GM10847 (cell line): ENCODE results near the gene TBCCD1.

Experiments used
- POLR2A ChIP-seq: IDR thresholded peaks from 2 replicates; pipeline ENCODE4 v1.6.1; 2011; ENCODE audit not compliant: insufficient read length; ENCODE audit errors: extremely low read depth

The TBCCD1 gene

GRCh38 chr3:186580785-186581184, 13.6 kb upstream of the TBCCD1 start:
- no peak for TF ChIP-seq POLR2A

DNA sequence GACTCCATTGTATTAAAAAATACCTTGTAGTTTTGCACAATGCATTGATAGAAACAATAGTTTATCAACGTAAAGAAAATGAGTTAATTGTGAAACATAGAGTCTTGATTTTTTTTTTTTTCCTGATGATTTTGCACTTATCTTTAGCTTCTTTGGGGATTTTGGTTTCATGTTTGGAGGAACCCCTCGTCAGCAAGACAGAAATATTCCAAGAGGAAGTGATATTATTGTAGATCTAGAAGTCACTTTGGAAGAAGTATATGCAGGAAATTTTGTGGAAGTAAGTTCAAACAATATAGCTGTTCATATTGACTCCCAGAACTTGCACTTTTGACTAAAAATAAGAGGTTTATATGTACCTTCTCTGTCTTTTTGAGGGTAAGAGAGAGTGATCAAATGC, 10.4 kb upstream of the TBCCD1 start:
- TF ChIP-seq POLR2A: no peak

DNA sequence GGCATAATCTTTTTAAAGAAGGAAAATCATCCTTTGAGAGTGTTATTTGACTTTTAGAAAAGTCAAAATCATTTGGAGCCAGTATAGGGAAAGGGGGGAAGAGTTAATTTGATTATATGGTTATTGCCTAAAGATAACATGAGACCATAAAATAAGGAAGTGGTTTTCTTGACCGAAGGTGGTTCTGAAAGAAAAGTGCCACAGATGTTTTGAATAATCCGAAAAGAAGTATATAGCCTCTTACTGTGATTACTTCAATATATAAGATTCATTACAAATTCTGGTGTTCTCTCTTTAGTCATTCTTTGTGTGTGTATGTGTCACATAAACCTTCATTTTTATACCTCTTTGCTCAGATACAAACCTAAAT, 4.5 kb upstream of the TBCCD1 start:
- no peak for TF ChIP-seq POLR2A

DNA sequence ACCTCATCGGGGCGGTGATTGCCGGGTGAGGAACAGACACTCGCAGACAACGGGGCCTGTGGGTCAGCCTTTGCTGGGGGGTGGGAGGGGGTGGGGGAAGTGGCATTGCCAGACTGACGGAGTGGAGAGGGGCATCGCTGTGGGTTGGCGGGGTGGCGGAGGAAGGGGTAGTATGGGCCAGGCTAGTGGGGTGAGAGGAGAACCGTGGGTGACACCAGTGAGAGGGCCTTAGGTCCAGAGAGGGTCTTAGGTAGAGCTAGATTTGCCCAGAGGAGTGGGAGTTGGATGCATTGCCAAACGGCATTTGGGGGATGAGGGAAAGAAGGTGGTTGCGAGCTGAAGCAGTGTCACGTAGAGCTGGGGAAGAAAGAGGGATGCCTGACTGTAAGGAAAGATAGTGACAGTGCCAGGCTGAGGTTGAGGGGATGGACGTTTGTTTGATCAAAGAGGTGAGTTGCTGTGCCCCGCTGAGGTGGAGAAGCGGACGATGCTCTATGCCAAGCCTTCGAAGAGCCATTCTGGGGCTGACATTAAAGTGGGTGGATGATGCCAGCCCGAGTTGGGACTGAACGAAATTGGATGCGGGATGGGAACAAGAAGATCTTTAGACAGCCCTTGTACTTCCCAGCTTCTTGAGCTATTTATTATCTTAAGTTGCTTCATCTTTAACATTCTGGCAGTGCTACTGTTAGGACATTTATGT, 4.0 kb upstream of the TBCCD1 start:
- TF ChIP-seq POLR2A: no peak

- peak; percentile 68 for TF ChIP-seq POLR2A
Measured at GRCh38 chr3:186570096-186570940, 3.2 kb upstream of the TBCCD1 start, which contains the start of gene DNAJB11. DNAJB11 (plus strand) TSS chr3:186570720; CDS start chr3:186570898, 178 bp downstream.

GRCh38 chr3:186569779-186570095, 2.6 kb upstream of the TBCCD1 start:
- TF ChIP-seq POLR2A: no peak

GRCh38 chr3:186566772-186567071, 417 bp downstream of the TBCCD1 start:
- TF ChIP-seq POLR2A: no peak

GRCh38 chr3:186564586-186564985, 2.6 kb downstream of the TBCCD1 start:
- no peak for TF ChIP-seq POLR2A

DNA sequence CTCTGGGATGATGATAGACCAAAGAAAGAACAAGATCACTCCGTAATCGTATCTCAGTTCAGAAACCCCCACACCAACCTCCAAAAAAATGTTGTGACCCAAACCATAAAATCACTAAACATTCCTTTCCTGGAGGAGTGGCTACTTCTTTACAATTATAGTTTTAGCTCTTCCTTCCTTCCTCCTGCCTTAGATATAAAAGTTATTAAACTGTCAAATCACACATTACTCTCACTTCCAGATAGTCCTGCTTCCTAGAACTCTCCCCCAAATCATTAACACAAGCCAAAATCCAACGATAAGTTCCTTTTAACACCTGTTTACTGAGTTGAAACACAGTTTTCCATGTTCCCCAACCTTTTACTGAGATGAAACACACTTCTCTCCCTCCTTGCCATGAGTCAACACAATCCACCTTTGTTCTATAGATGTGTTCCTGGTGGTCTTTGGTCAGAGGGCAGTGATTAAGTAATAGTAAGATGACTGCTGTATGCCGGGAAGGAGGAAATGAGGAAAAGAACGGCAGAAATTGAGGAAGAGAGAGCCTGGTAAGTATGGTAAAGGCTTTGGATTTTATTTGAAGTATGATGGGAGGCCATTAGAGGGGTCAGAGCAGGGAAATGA, 14.6 kb downstream of the TBCCD1 start:
- TF ChIP-seq POLR2A: no peak

- TF ChIP-seq POLR2A: no peak
Measured at GRCh38 chr3:186551387-186551786, 15.8 kb downstream of the TBCCD1 start.

DNA sequence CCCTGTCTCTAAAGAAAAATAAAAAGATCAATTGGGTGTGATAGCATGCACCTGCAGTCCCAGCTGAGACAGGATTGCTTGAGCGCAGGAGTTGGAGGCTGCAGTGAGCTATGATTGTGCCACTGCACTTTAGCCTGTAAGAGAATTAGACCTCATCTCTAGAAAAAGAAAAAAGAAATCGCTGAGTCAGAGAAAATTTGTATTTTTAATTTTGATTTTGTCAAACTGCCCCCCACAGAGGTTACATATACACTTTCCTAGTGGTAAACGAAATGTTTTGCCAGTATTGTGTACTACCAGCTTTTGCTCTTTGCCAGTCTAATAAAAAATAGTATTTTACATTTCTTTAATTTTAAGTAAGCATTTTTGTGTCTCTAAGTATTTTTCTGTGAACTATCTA, 17.6 kb downstream of the TBCCD1 start:
- no peak for TF ChIP-seq POLR2A

DNA sequence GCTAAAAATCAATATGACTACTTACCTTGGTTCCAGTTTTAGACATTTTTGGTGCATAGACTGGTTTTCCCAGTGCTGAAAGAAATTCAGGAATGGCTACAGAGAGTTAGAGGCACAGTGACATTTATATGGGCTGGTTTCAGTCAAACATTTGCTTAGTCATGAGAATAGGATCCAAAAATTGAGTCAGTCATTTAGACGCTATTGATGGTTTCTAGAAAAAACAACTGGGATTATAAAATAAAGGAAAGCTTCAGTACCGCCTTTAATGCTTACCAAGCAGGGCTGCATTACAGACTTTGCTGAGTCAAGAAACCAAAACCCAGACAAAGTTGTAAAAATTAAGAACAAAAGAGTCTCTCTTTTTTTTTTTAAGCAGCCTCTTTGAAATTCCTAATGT, 22.9 kb downstream of the TBCCD1 start, which contains the start of gene CRYGS:
CRYGS (minus strand) TSS at position 100 of the 400 bp plus-strand sequence; CDS start at position 46, 54 bp downstream.
- no peak for TF ChIP-seq POLR2A

GRCh38 chr3:186540835-186541226, 26.3 kb downstream of the TBCCD1 start:
- no peak for TF ChIP-seq POLR2A

DNA sequence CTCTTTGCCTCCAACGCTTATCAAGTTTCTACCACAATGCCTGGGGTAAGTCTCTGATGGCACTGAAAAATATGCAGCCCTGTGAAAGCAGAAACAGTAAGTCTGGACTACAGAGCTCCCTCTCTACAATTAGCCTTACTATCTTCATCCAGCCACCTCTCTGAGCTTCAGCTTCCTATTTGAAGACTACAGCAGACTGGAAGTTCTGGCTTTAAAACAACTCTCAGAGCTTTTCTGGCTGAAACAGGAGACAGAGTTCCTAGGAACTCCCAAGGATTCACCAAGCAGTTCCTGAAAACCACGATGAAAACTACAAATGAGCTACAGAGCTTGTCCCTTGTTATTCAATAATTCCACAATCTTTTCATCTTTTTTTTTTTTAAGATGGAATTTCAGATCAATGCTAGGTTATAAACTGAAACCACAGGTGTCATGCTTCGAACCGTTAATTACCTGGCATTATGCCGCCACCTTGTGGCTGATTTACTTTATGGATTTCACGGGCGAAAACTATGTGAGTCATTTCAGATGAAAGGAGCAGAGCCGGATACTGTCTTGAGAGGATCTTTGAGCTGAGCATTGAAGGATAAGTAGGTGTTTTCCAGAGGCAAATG, 26.8 kb downstream of the TBCCD1 start:
- TF ChIP-seq POLR2A: no peak

DNA sequence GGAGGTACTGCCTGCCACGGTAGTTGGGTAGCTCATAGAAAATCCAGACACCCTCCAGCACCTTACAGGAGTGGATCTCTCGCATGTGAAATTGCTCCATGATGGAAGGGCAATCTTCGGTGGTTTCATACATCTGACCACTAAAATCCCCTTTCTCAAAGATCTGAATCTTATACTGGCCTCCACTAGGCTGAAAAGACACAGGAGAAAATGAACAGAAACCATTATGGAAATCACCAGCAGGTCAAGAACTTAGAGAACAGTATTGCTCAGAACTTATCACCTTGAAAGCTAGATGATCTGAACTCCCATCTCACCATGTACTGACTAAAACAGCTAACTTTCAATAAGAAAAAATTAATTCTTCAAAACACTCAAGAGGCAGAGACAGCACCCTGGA, 28.4 kb downstream of the TBCCD1 start:
- no peak for TF ChIP-seq POLR2A

- no peak for TF ChIP-seq POLR2A
Measured at GRCh38 chr3:186536883-186537844, 30.0 kb downstream of the TBCCD1 start.
